22Rv1 (cell line): Measurements from ENCODE around the gene HTR5A.

Source experiments
- H3K27ac ChIP-seq: fragments of 450-650 bp; 2 replicates; pipeline ENCODE4 v1.5.1; 2017
- CTCF ChIP-seq: fragments of 450-650 bp; IDR thresholded peaks from 2 replicates; pipeline ENCODE4 v1.5.1; 2017; ENCODE audit warnings: mild to moderate bottlenecking
- ZFX ChIP-seq: fragments of 450-650 bp; IDR thresholded peaks from 2 replicates; pipeline ENCODE4 v1.6.1; 2017; ENCODE audit warnings: antibody characterized with exemption, borderline replicate concordance

The HTR5A gene

GRCh38 chr7:155104913-155105312 lies 34.8 kb downstream of the HTR5A start:
- TF ChIP-seq ZFX: no peak
- no peak for TF ChIP-seq CTCF
- no peak overlapping the region for H3K27ac ChIP-seq

GRCh38 chr7:155106356-155106755 lies 36.2 kb downstream of the HTR5A start:
- TF ChIP-seq CTCF: no peak
- no peak for TF ChIP-seq ZFX
- no peak overlapping the region for H3K27ac ChIP-seq

GRCh38 chr7:155107126-155107525 lies 37.0 kb downstream of the HTR5A start:
- no peak for TF ChIP-seq ZFX
- no peak for TF ChIP-seq CTCF
- H3K27ac ChIP-seq: no peak overlapping the region

- no peak overlapping the region for H3K27ac ChIP-seq
- TF ChIP-seq CTCF (no peak), ZFX (no peak)
Measured at GRCh38 chr7:155108144-155108901, 38.2 kb downstream of the HTR5A start.

GRCh38 chr7:155109121-155109520 lies 39.0 kb downstream of the HTR5A start:
- no peak overlapping the region for H3K27ac ChIP-seq
- TF ChIP-seq ZFX: no peak
- TF ChIP-seq CTCF: no peak

- TF ChIP-seq CTCF (no peak), ZFX (no peak)
- no peak overlapping the region for H3K27ac ChIP-seq
Measured at GRCh38 chr7:155115288-155115687, 45.2 kb downstream of the HTR5A start.

- no peak overlapping the region for H3K27ac ChIP-seq
- TF ChIP-seq ZFX: no peak
- no peak for TF ChIP-seq CTCF
Measured at GRCh38 chr7:155119801-155120382, 49.8 kb downstream of the HTR5A start.
